Activated CD8-positive, alpha-beta T cell treated with anti-CD3 and anti-CD28 coated beads, Interleukin-2, amount 10 ng/mL, durations not matched to agents 7 days and 5 days (primary cell): ENCODE results near the gene DPY19L2. TPM values are rescaled to one million over a fixed set of nuclear protein-coding genes. Genes with fewer than 3 reads are reported as not detected.
"Not testable (repeated sequence)": the region's sequence is repeated elsewhere in the genome, so short reads cannot be mapped to it uniquely, and the experiment has no call there.

ENCODE experiments used
- ATAC-seq: fragments of 150-1000 bp; cut with Tn5 transposase; one replicate; pipeline ENCODE4 v1.10.0; 2021; ENCODE audit warnings: moderate library complexity
- CTCF ChIA-PET: fragments of 350-600 bp; sonication (Branson Sonifier 250); formaldehyde crosslinking; loops from one replicate; lab custom pipeline; 2021; ENCODE audit warnings: antibody characterized with exemption; lab: Charles Lee
- POLR2A ChIA-PET: fragments of 350-600 bp; sonication (Branson Sonifier 250); formaldehyde crosslinking; loops from one replicate; lab custom pipeline; 2021; ENCODE audit warnings: antibody characterized with exemption; lab: Charles Lee
- DNase-seq: peaks from one replicate; pipeline ENCODE4 v3.0.0-alpha.2; 2020
- H3K27ac Mint-ChIP-seq: one replicate; pipeline ENCODE4 v1.8.0; 2021; ENCODE audit warnings: mild to moderate bottlenecking, mixed read lengths
- H3K27me3 Mint-ChIP-seq: one replicate; pipeline ENCODE4 v1.8.0; 2021; ENCODE audit warnings: low read depth, mixed read lengths
- H3K36me3 Mint-ChIP-seq: one replicate; pipeline ENCODE4 v1.8.0; 2021; ENCODE audit warnings: low read depth, mixed read lengths
- H3K4me1 Mint-ChIP-seq: one replicate; pipeline ENCODE4 v1.8.0; 2021; ENCODE audit warnings: low read depth, mixed read lengths
- H3K4me3 Mint-ChIP-seq: one replicate; pipeline ENCODE4 v1.8.0; 2021; ENCODE audit warnings: mild to moderate bottlenecking, mixed read lengths
- H3K9me3 Mint-ChIP-seq: one replicate; pipeline ENCODE4 v1.8.0; 2022; ENCODE audit warnings: mixed read lengths; ENCODE audit not compliant: insufficient read depth
- total RNA-seq, 2 experiments: library from RNA; stranded (reverse); gene quantifications; one replicate each; pipeline ENCODE4 v1.2.3, GENCODE V29; 2021

The DPY19L2 gene
- total RNA-seq, 2 experiments from 2014 or later, result 1.2 to 1.9 TPM

GRCh38 chr12:63690837-63691236 lies 22.5 kb upstream of the DPY19L2 start:
- H3K9me3 Mint-ChIP-seq, H3K27ac Mint-ChIP-seq, DNase-seq, CTCF ChIA-PET, H3K27me3 Mint-ChIP-seq, POLR2A ChIA-PET, ATAC-seq, H3K4me3 Mint-ChIP-seq, H3K4me1 Mint-ChIP-seq, H3K36me3 Mint-ChIP-seq: not testable (repeated sequence)

GRCh38 chr12:63689141-63689540 lies 20.8 kb upstream of the DPY19L2 start:
- H3K27me3 Mint-ChIP-seq, ATAC-seq, POLR2A ChIA-PET, H3K4me3 Mint-ChIP-seq, DNase-seq, H3K36me3 Mint-ChIP-seq, H3K27ac Mint-ChIP-seq, H3K9me3 Mint-ChIP-seq, H3K4me1 Mint-ChIP-seq, CTCF ChIA-PET: not testable (repeated sequence)

GRCh38 chr12:63686623-63687022 lies 18.3 kb upstream of the DPY19L2 start:
- POLR2A ChIA-PET, H3K27me3 Mint-ChIP-seq, ATAC-seq, DNase-seq, H3K27ac Mint-ChIP-seq, H3K4me1 Mint-ChIP-seq, H3K4me3 Mint-ChIP-seq, CTCF ChIA-PET, H3K36me3 Mint-ChIP-seq, H3K9me3 Mint-ChIP-seq: not testable (repeated sequence)

GRCh38 chr12:63685789-63686188 lies 17.5 kb upstream of the DPY19L2 start:
- POLR2A ChIA-PET, H3K4me1 Mint-ChIP-seq, DNase-seq, H3K27ac Mint-ChIP-seq, CTCF ChIA-PET, H3K27me3 Mint-ChIP-seq, H3K36me3 Mint-ChIP-seq, ATAC-seq, H3K9me3 Mint-ChIP-seq, H3K4me3 Mint-ChIP-seq: not testable (repeated sequence)

GRCh38 chr12:63682617-63683016 lies 14.3 kb upstream of the DPY19L2 start:
- H3K27me3 Mint-ChIP-seq, H3K36me3 Mint-ChIP-seq, H3K9me3 Mint-ChIP-seq, POLR2A ChIA-PET, H3K27ac Mint-ChIP-seq, H3K4me1 Mint-ChIP-seq, CTCF ChIA-PET, ATAC-seq, H3K4me3 Mint-ChIP-seq, DNase-seq: not testable (repeated sequence)

- CTCF ChIA-PET, H3K27me3 Mint-ChIP-seq, H3K36me3 Mint-ChIP-seq, H3K27ac Mint-ChIP-seq, POLR2A ChIA-PET, H3K9me3 Mint-ChIP-seq, DNase-seq, ATAC-seq, H3K4me1 Mint-ChIP-seq, H3K4me3 Mint-ChIP-seq: not testable (repeated sequence)
These were observed 12.5 kb upstream of the DPY19L2 start for GRCh38 chr12:63680758-63681157.

- DNase-seq, H3K36me3 Mint-ChIP-seq, CTCF ChIA-PET, H3K27ac Mint-ChIP-seq, H3K4me3 Mint-ChIP-seq, ATAC-seq, H3K9me3 Mint-ChIP-seq, POLR2A ChIA-PET: not testable (repeated sequence)
- H3K4me1 Mint-ChIP-seq, result peaks cover 22% of the 10 kb centered on the region
- H3K27me3 Mint-ChIP-seq, result peaks cover 12% of the 10 kb centered on the region
These were observed 4.3 kb upstream of the DPY19L2 start for GRCh38 chr12:63672550-63672949.

GRCh38 chr12:63669936-63670335 lies 1.6 kb upstream of the DPY19L2 start:
- ATAC-seq, POLR2A ChIA-PET, H3K36me3 Mint-ChIP-seq, CTCF ChIA-PET, DNase-seq, H3K9me3 Mint-ChIP-seq, H3K27ac Mint-ChIP-seq: not testable (repeated sequence)
- H3K4me3 Mint-ChIP-seq, result peak overlapping the region; percentile 88
- peaks cover 16% of the 10 kb centered on the region for H3K27me3 Mint-ChIP-seq
- peaks cover 27% of the 10 kb centered on the region for H3K4me1 Mint-ChIP-seq

GRCh38 chr12:63669427-63669826 lies 1.1 kb upstream of the DPY19L2 start:
- DNase-seq, H3K36me3 Mint-ChIP-seq, POLR2A ChIA-PET, H3K9me3 Mint-ChIP-seq, ATAC-seq, H3K27ac Mint-ChIP-seq: not testable (repeated sequence)
- Mint-ChIP-seq H3K4me1 (peaks cover 27% of the 10 kb centered on the region), H3K4me3 (peak overlapping the region; percentile 88), H3K27me3 (peaks cover 16% of the 10 kb centered on the region)
- CTCF ChIA-PET, result interaction anchor here (1.6 kb wide), 1 partner anchor 132 kb away, joined by 6 read pairs; no protein-coding TSS in a partner anchor

- H3K9me3 Mint-ChIP-seq, DNase-seq, POLR2A ChIA-PET, H3K36me3 Mint-ChIP-seq: not testable (repeated sequence)
- peak overlapping the region; percentile 55 for H3K27ac Mint-ChIP-seq
- peaks cover 16% of the 10 kb centered on the region for H3K27me3 Mint-ChIP-seq
- CTCF ChIA-PET, result interaction anchor here (0.7 to 1.6 kb wide), 2 partner anchors 133 to 553 kb away, joined by 3 to 6 read pairs; partner anchors contain the start of gene KICS2
- H3K4me1 Mint-ChIP-seq, result peaks cover 27% of the 10 kb centered on the region
- peak; percentile 70 for ATAC-seq
- peak overlapping the region; percentile 88 for H3K4me3 Mint-ChIP-seq
These were observed 590 bp upstream of the DPY19L2 start for GRCh38 chr12:63668800-63669365.

GRCh38 chr12:63663005-63663404 lies 5.3 kb downstream of the DPY19L2 start:
- H3K4me1 Mint-ChIP-seq, H3K27me3 Mint-ChIP-seq, DNase-seq, H3K4me3 Mint-ChIP-seq, ATAC-seq, H3K27ac Mint-ChIP-seq, H3K9me3 Mint-ChIP-seq, POLR2A ChIA-PET, H3K36me3 Mint-ChIP-seq, CTCF ChIA-PET: not testable (repeated sequence)

- H3K27ac Mint-ChIP-seq, POLR2A ChIA-PET, H3K4me3 Mint-ChIP-seq, DNase-seq, H3K36me3 Mint-ChIP-seq, H3K4me1 Mint-ChIP-seq, H3K27me3 Mint-ChIP-seq, CTCF ChIA-PET, H3K9me3 Mint-ChIP-seq, ATAC-seq: not testable (repeated sequence)
These were observed 9.8 kb downstream of the DPY19L2 start for GRCh38 chr12:63658501-63658900.

GRCh38 chr12:63656407-63656806 lies 11.9 kb downstream of the DPY19L2 start:
- H3K27me3 Mint-ChIP-seq, POLR2A ChIA-PET, H3K36me3 Mint-ChIP-seq, H3K27ac Mint-ChIP-seq, H3K4me3 Mint-ChIP-seq, H3K4me1 Mint-ChIP-seq, ATAC-seq, H3K9me3 Mint-ChIP-seq, DNase-seq, CTCF ChIA-PET: not testable (repeated sequence)
